ENCODE measurements around the gene STAP1. TPM values are rescaled to one million over a fixed set of nuclear protein-coding genes. Genes with fewer than 3 reads are reported as not detected.

Gene STAP1
- total and polyA plus RNA-seq, 7 donors, result 0.04 to 0.23 TPM; not detected in 5

DNA sequence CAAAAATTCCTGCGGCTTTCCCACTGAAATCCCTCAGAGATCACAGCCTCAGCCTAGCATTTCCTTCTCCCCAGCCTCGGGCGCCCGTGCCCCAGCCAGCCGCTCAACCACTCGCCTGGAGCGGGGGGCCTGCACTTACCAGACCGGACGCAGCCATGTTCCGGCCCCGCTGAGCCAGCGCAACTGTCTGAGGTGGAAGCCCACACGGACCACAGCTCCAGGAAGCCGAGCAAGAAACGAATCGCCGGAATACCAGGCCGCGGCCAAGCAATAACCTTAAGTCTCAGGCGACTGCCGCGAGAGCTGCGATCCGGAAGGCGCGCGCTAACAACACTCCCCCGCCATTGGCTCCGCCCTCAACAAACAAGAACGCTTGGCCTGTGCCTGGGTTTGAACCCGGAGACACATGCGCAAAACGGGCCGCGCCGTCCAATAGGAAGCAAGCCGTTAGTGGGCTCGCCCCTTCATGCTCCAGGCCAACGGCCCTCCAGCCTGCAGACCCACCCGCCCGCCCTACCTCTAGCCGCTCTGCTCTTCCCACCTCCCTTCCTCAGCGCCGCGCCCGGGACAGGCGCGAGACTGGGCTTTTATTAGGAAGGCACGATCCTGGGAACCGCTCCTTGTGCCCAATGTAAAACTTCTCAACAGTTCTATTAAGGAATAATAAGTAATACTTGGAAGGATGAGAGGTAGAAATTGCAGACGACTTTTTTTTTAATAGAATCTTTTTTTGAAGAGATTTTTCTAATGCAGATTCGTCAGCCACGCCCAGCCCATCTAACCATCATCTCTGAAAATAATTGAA is 13.1 kb upstream of the STAP1 start, which contains the start of gene CENPC:
TSS of gene CENPC (minus strand) at position 305 of the 805 bp plus-strand sequence. CDS start at position 157, 148 bp downstream.
- 0 to 1% (median 0%) methylated on average over 53 of the region's 53 CpGs for WGBS, 3 donors

DNA sequence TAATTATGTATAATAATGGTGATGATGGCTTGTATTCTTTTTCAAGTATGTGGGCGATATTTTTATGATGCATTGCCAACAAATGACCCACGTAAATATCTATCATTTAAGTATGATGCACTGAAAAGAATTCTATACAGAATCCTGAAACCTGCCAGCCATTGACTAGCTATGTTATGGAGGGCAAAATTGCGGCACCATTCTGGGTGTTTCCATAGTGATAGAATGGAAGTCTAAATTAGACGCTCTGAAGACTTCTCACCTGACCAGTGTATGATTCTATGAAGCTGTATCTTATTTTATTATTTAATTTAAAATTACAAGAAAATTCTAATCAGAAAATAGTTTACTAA is 12.5 kb upstream of the STAP1 start:
- no peak for ATAC-seq
- no peaks in the 10 kb centered on the region for H3K27me3 ChIP-seq (ENCODE audit: insufficient read depth in 3 of 3, low read length in 2 of 3)
- H3K4me1 ChIP-seq, result peaks cover 16% of the 10 kb centered on the region
- intact Hi-C loops (cut with DNase I), result loop anchor here (5.0 to 10.0 kb wide), 2 partner anchors 156 to 159 kb away; partner anchors contain the start of gene UBA6 (in 2 of the 2)
- H3K36me3 ChIP-seq (ENCODE audit: insufficient read depth in 1 of 2, low read depth in 1 of 2), result peaks cover 0 to 22% of the 10 kb centered on the region in 2 donors
- WGBS, 3 donors, result 40 to 47% (median 46%) methylated on average over 4 of the region's 4 CpGs
- H3K9me3 ChIP-seq, result no peaks in the 10 kb centered on the region
- DNase-seq, result no peak
- peak overlapping the region; percentile 93 for H3K4me3 ChIP-seq
- TF ChIP-seq CTCF (IDR thresholded peaks at IDR 0.05), result no peak
- peak overlapping the region; percentile 92 for H3K27ac ChIP-seq

More for the DNA sequence above, 13.1 kb upstream of the STAP1 start, which contains the start of gene CENPC:
- DNase-seq (peak; percentile 97), ATAC-seq (peak; percentile 99 to 100 (median 100))
- Histone ChIP-seq H3K27ac (peak within 1 kb of the TSS; percentile 92), H3K36me3 (ENCODE audit: insufficient read depth in 1 of 2, low read depth in 1 of 2) (peaks cover 0 to 28% of the 10 kb centered on the region in 2 donors), H3K27me3 (ENCODE audit: insufficient read depth in 3 of 3, low read length in 2 of 3) (no peaks in the 10 kb centered on the region), H3K4me1 (peaks cover 16% of the 10 kb centered on the region), H3K9me3 (no peaks in the 10 kb centered on the region), H3K4me3 (peak within 1 kb of the TSS; percentile 93)
- intact Hi-C loops (cut with DNase I), result loop anchor here (5.0 to 10.0 kb wide), 2 partner anchors 157 to 159 kb away; partner anchors contain the start of gene UBA6 (in 2 of the 2)
- TF ChIP-seq CTCF (IDR thresholded peaks at IDR 0.05), result no peak

- Histone ChIP-seq H3K27me3 (ENCODE audit: insufficient read depth in 3 of 3, low read length in 2 of 3) (no peaks in the 10 kb centered on the region), H3K4me1 (peaks cover 16% of the 10 kb centered on the region), H3K36me3 (ENCODE audit: insufficient read depth in 1 of 2, low read depth in 1 of 2) (peaks cover 0 to 12% of the 10 kb centered on the region in 2 donors), H3K27ac (no peak overlapping the region), H3K4me3 (no peak overlapping the region), H3K9me3 (no peaks in the 10 kb centered on the region)
- DNase-seq (no peak), ATAC-seq (no peak)
- no peak for TF ChIP-seq CTCF (IDR thresholded peaks at IDR 0.05)
- 29 to 43% (median 30%) methylated on average over 4 of the region's 4 CpGs for WGBS, 3 donors
- intact Hi-C loops (cut with DNase I), result loop anchor here (5.0 to 10.0 kb wide), 2 partner anchors 155 to 158 kb away; partner anchors contain the start of gene UBA6 (in 2 of the 2)
Measured at GRCh38 chr4:67546971-67547370, 11.6 kb upstream of the STAP1 start.

DNA sequence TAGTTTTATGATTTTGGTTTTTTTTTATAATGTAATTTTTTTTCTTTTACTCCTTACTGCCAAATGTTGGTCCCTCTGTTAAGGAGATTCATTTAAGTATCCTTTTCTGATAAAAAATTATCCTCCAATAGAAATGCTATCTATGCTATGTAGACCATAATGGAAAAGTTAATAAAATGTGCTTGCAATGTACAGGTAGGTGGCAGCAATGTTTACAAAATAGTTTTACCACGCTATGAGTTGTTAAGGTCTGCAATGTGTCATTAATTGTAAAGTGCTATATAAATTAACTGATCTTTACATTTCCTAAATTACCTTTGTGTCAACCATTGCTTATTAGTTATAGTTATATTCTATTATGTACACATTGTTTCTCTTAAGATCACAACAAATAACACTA is 9.4 kb upstream of the STAP1 start:
- 17 to 33% (median 23%) methylated on average over 1 of the region's 1 CpG for WGBS, 3 donors
- TF ChIP-seq CTCF (IDR thresholded peaks at IDR 0.05), result no peak
- Histone ChIP-seq H3K4me1 (peaks cover 7% of the 10 kb centered on the region), H3K27me3 (ENCODE audit: insufficient read depth in 3 of 3, low read length in 2 of 3) (no peaks in the 10 kb centered on the region), H3K36me3 (ENCODE audit: insufficient read depth in 1 of 2, low read depth in 1 of 2) (no peaks in the 10 kb centered on the region), H3K27ac (no peak overlapping the region), H3K9me3 (no peaks in the 10 kb centered on the region), H3K4me3 (no peak overlapping the region)
- DNase-seq, result no peak
- intact Hi-C loops (cut with DNase I), result loop anchor here (5.0 to 10.0 kb wide), 2 partner anchors 153 to 156 kb away; partner anchors contain the start of gene UBA6 (in 2 of the 2)
- ATAC-seq, result no peak
